Breast epithelium (tissue), 3 donors: ENCODE data around the gene ARHGEF4.

ENCODE experiments used
- CTCF ChIP-seq, 3 donors: fragments of 450-650 bp; IDR thresholded peaks; one replicate each; pipeline ENCODE4 v1.5.1; 2016 to 2017; ENCODE audit warnings: antibody characterized with exemption in 3 of 3, mild to moderate bottlenecking in 3 of 3, moderate library complexity in 3 of 3
- POLR2A ChIP-seq: fragments of 450-650 bp; IDR thresholded peaks from one replicate; pipeline ENCODE4 v1.6.1; 2016; ENCODE audit warnings: antibody characterized with exemption, mild to moderate bottlenecking, moderate library complexity
- POLR2AphosphoS5 ChIP-seq, 3 donors: sonication (generic); formaldehyde crosslinking; IDR thresholded peaks; one replicate each; pipeline ENCODE4 v1.6.1; 2017; ENCODE audit warnings: antibody characterized with exemption in 3 of 3

- TF ChIP-seq CTCF (IDR thresholded peaks at IDR 0.05) (no peak), POLR2AphosphoS5 (IDR thresholded peaks at IDR 0.05) (no peak), POLR2A (no peak)
Measured at GRCh38 chr2:130997198-130997597, 160.5 kb downstream of the ARHGEF4 start.
